ENCODE data around the gene MRPS12.

The MRPS12 gene

DNA sequence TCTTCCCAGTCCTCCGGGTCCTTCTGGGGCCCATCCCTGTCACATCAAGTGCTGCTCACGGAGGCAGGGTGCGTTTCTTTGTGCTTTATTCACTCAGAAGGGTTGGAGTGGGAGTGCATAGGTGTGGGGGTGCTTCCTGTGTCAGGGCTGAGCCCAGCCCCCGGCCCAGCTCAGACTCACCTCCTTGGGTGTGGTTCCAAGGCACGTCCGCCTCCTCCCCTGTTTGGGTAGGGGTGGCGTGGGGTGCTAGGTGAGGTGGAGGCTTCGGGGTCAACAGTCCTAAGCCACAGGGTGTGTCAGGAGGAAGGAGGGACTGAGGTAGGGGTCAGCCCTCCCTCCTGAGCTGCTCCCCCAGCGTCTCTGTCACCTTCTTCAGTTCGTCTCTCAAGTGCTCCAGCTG is 21.8 kb upstream of the MRPS12 start:
- H3K4me3 ChIP-seq (ENCODE audit: control insufficient read depth, low read depth, low read length): no peak overlapping the region

DNA sequence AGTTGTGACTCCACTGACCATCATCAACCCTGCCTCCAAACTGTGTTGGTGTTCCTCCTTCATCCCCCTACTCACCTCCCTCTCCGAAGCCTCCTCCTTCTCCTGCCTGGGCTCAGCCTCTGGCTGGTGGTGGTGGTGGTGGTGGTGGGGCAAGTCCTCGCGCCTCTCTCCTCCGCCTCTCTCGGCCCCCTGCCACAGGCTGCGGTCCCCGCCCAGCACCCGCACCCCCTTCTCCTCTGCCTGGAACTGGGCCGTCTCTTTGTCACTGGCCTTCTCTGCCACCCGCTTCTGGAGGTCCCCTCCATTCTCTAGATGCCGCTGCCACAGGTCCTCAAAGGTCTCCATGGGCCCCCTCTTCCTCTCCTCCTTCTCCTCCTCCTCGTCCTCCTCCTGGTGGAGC is 20.3 kb upstream of the MRPS12 start:
- H3K4me3 ChIP-seq (ENCODE audit: control insufficient read depth, low read depth, low read length): no peak overlapping the region
- DNase-seq (ENCODE audit: low read depth): no peak
- TF ChIP-seq, protein P1, sequence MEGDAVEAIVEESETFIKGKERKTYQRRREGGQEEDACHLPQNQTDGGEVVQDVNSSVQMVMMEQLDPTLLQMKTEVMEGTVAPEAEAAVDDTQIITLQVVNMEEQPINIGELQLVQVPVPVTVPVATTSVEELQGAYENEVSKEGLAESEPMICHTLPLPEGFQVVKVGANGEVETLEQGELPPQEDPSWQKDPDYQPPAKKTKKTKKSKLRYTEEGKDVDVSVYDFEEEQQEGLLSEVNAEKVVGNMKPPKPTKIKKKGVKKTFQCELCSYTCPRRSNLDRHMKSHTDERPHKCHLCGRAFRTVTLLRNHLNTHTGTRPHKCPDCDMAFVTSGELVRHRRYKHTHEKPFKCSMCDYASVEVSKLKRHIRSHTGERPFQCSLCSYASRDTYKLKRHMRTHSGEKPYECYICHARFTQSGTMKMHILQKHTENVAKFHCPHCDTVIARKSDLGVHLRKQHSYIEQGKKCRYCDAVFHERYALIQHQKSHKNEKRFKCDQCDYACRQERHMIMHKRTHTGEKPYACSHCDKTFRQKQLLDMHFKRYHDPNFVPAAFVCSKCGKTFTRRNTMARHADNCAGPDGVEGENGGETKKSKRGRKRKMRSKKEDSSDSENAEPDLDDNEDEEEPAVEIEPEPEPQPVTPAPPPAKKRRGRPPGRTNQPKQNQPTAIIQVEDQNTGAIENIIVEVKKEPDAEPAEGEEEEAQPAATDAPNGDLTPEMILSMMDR (IDR thresholded peaks at IDR 0.05; ENCODE audit: control insufficient read depth, insufficient read depth, low read depth, low read length, missing control alignments): no peak

More for the DNA sequence above, 21.8 kb upstream of the MRPS12 start:
- TF ChIP-seq, protein P1 (IDR thresholded peaks at IDR 0.05; ENCODE audit: control insufficient read depth, insufficient read depth, low read depth, low read length, missing control alignments): no peak
- no peak for DNase-seq (ENCODE audit: low read depth)

DNA sequence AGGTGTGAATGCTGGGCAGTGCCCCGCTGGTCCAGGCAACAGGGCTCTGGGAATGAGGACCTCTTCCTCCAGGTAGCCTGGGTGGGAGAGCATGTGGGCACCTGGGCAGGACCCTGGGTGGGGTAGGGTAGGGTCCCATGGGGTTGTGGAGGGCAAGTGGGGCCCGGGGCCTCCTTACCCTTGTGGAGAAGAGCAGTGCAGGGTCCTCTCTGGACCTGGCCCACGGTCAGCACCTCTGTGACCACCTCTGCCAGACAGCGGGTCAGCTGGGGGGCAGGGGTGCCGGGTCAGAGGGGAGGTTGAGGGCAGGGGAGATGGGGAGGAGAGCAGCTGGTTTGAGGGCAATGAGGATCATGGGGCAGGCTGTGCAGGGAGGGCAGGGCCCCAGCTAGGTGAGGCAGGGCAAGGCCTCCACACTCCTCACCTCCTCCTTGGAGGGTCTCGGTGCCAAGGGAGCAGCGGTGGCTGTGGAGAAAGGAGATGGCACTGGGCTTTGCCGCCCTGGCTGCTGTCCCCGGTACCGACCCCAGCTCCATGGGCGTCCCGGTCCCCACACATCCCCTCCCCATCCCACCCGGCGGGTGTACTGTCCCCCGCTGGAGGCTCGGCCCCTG is 19.2 kb upstream of the MRPS12 start:
- no peak overlapping the region for H3K4me3 ChIP-seq (ENCODE audit: control insufficient read depth, low read depth, low read length)
- TF ChIP-seq, protein P1 (IDR thresholded peaks at IDR 0.05; ENCODE audit: control insufficient read depth, insufficient read depth, low read depth, low read length, missing control alignments): no peak
- no peak for DNase-seq (ENCODE audit: low read depth)

DNA sequence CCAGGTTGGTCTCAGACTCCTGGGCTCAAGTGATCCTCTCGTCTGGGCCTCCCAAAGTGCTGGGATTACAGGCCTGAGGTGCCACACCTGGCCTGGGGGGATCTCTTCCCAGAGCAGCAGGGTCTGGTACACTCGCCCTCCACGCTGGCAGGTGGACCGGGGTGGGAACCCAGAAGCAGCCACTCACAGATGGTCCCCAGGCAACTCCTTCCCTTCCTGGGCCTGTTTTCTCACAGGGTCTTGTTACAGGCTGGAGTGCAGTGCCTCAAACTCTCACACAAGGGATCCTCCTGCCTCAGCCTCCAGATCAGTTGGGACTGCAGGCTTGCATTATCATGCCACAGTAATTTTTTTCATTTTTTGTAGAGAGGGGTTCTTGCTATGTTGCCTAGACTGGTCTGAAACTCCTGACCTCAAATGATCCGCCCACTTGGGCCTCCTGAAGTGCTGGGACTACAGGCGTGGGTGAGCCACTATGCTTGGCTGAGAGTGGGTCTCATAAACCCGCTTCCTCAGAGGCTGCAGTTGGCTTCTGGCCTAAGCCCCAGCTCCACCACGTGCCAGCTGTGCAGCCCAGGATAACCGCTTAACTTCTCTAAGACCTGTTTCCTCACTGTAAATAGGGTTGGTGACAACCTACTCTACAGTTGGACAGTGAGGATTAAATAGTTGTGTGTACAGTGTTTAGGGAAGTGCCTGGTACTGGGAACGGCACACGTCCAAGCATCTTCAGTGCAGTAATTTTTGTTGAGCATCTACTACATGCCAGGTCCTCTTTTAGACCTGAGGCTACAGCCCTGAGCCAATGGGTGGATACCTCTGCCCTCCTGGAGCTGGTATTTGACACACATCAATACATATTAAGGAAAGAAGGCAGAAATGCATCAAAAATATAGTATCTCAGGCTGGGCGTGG is 17.9 kb upstream of the MRPS12 start:
- H3K4me3 ChIP-seq (ENCODE audit: control insufficient read depth, low read depth, low read length): no peak overlapping the region
- TF ChIP-seq, protein P1 (IDR thresholded peaks at IDR 0.05; ENCODE audit: control insufficient read depth, insufficient read depth, low read depth, low read length, missing control alignments): no peak
- DNase-seq (ENCODE audit: low read depth): no peak

DNA sequence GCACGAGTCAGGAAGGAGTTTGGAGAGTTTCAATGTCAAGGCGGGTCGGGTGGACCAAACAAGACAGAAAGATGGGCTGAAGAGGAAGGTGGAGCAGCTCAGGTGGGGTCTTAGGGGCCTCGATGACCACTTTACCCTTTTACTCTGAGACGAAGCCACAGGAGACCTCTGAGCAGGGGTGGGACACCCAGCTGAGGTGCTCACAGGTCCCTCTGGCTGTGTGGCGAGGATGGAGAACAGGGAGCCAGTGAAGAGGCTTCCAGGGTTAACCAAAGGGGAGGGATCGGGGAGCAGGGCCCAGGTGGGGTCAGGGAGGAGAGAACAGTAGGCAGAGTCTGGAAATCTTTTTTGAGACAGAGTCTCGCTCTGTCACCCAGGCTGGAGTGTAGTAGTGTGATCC is 16.8 kb upstream of the MRPS12 start:
- no peak overlapping the region for H3K4me3 ChIP-seq (ENCODE audit: control insufficient read depth, low read depth, low read length)
- TF ChIP-seq, protein P1 (IDR thresholded peaks at IDR 0.05; ENCODE audit: control insufficient read depth, insufficient read depth, low read depth, low read length, missing control alignments): no peak
- no peak for DNase-seq (ENCODE audit: low read depth)

DNA sequence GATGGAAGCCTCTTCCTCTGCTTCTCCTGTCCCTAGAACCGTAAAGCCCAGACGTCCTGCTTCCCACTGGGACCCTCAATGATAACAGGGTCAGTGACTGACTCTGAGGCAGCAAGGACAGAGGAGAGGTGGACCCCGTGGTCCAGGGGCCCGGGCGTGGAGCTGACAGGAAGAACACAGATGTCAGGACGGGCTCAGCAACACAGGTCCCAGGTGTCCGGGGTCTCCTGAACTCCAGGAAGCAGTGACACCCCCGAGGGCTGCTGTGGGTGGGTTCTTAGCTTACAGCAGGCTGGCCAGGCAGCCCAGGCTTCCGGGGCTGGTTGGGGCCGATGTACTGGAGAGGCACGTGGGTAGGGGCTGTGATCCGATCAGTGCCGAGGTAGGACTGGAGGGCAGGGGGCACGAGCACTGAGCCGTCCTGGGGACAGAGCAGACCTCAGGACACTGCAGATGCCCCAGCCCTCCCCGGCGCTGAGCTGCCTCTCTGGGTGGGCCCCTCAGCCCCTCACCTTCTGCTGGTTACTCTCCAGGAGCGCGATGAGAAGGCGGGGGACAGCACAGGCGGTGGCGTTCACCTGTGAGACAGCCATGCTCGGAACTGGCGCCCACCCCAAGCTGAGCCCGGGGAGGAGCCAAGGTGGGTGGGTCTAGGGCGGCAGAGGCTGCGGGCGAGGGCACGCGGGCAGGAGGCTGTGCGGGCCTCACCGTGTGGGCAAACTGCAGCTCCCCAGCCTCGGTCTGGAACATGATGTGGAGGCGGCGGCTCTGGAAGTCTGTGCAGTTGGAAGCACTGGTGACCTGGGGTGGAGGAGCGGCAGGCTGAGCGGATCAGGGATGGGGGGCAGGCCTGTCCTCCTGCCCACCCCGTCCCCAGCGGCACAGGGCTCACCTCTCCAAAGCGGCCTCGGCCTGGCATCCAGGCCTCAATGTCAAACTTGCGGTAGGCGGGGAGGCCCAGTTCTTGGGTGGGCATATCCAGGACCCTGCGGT is 15.1 kb upstream of the MRPS12 start:
- TF ChIP-seq, protein P1 (IDR thresholded peaks at IDR 0.05; ENCODE audit: control insufficient read depth, insufficient read depth, low read depth, low read length, missing control alignments): no peak
- DNase-seq (ENCODE audit: low read depth): no peak
- H3K4me3 ChIP-seq (ENCODE audit: control insufficient read depth, low read depth, low read length): no peak overlapping the region

Data from AG09309 (cell line).